ENCODE measurements around the gene CADM1. TPM values are rescaled to one million over a fixed set of nuclear protein-coding genes. Genes with fewer than 3 reads are reported as not detected.

The CADM1 gene
- total RNA-seq, 2 donors from 2014 or later = 1.4 to 6.1 TPM

- H3K4me3 ChIP-seq = no peak overlapping the region
- ATAC-seq (ENCODE audit: insufficient number of reproducible peaks, low FRiP score, low read depth) (no peak), DNase-seq (ENCODE audit: low spot score) (no peak)
- TF ChIP-seq, protein P1, sequence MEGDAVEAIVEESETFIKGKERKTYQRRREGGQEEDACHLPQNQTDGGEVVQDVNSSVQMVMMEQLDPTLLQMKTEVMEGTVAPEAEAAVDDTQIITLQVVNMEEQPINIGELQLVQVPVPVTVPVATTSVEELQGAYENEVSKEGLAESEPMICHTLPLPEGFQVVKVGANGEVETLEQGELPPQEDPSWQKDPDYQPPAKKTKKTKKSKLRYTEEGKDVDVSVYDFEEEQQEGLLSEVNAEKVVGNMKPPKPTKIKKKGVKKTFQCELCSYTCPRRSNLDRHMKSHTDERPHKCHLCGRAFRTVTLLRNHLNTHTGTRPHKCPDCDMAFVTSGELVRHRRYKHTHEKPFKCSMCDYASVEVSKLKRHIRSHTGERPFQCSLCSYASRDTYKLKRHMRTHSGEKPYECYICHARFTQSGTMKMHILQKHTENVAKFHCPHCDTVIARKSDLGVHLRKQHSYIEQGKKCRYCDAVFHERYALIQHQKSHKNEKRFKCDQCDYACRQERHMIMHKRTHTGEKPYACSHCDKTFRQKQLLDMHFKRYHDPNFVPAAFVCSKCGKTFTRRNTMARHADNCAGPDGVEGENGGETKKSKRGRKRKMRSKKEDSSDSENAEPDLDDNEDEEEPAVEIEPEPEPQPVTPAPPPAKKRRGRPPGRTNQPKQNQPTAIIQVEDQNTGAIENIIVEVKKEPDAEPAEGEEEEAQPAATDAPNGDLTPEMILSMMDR (IDR thresholded peaks at IDR 0.05) = no peak
- H3K36me3 ChIP-seq = no peaks in the 10 kb centered on the region
- no peaks in the 10 kb centered on the region for H3K27me3 ChIP-seq (replicated peaks; ENCODE audit: insufficient read depth)
- H3K27ac ChIP-seq = no peak overlapping the region
- H3K9me3 ChIP-seq = no peaks in the 10 kb centered on the region
- H3K4me1 ChIP-seq (ENCODE audit: control insufficient read depth in 1 of 2, low read depth in 2 of 2) = no peaks in the 10 kb centered on the region
These were observed 201.1 kb downstream of the CADM1 start for GRCh38 chr11:115302946-115303703.

DNA sequence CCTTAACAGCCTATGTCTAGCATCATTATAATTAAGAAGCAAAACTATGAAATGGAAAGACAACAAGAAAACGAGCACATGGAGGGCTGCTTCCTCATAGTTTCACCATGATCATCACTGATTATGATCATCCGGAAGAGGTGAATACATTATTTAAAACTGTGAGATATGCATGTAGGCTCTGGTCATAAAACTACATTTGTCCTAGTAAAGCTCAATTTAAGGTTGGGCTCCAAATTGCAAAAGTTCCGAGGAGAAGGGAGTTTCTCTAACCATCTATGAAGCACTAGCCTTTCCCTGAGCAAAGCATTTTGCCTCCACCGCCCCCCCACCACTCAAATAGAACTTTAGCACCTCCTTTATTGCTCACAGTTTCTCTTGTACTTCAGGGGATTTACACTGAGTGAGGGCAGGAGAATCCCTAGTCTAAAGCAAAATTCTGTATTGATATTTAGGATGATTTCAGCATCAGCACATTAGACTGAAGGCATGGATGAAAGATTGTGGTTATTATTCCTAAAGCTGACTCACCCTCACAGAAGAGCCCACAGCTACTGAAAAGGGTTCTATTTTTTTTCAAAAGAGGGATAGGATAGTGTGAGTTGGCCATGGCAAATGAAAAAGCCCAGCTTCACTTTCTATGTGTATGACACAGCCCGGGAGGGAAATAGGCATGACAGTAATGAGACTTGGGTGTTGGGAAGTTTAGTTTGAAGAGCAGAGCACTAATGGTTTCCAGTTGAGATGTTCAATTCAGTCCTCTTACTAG lies 203.4 kb downstream of the CADM1 start:
- DNase-seq (ENCODE audit: low spot score) (no peak), ATAC-seq (ENCODE audit: insufficient number of reproducible peaks, low FRiP score, low read depth) (no peak)
- TF ChIP-seq, protein P1 (IDR thresholded peaks at IDR 0.05) = no peak
- H3K4me3 ChIP-seq = no peak overlapping the region
- no peak overlapping the region for H3K27ac ChIP-seq
- no peaks in the 10 kb centered on the region for H3K27me3 ChIP-seq (replicated peaks; ENCODE audit: insufficient read depth)
- H3K36me3 ChIP-seq = no peaks in the 10 kb centered on the region
- H3K4me1 ChIP-seq (ENCODE audit: control insufficient read depth in 1 of 2, low read depth in 2 of 2) = no peaks in the 10 kb centered on the region
- no peaks in the 10 kb centered on the region for H3K9me3 ChIP-seq

DNA sequence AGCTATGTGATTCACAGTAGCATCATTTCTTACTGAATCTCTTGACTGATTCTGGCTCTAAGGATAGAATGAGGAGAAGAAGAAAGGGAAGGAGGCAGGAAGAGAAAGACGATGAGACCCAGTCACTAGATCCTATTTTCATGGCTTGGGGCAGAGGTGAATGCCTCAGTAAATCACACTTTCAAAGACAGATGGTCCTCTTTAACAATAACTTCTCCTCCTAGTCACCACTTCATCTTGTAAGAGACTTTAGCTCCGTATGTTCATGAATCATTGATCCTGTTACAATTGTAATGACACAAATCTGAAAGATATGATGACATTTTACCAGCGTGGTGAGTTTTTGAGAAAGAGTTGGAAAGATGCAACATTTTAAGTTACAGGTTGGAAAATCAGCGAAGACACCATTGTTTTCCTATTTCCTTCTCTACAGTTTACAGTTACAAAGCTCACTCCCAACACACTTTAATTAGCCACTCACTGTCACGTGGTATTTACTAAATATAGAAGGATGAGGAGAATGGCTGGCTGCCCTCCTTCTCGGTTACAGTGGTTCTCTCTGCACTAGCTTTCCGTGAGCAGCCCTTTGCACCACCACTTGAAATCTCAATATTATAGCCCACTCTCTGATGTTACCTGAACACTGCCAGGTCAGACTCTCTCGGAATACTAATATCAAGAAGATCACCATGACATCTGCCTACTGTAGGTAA lies 205.8 kb downstream of the CADM1 start:
- Histone ChIP-seq H3K36me3 (no peaks in the 10 kb centered on the region), H3K9me3 (no peaks in the 10 kb centered on the region), H3K4me1 (ENCODE audit: control insufficient read depth in 1 of 2, low read depth in 2 of 2) (no peaks in the 10 kb centered on the region), H3K4me3 (no peak overlapping the region), H3K27me3 (replicated peaks; ENCODE audit: insufficient read depth) (no peaks in the 10 kb centered on the region), H3K27ac (no peak overlapping the region)
- ATAC-seq (ENCODE audit: insufficient number of reproducible peaks, low FRiP score, low read depth) (no peak), DNase-seq (ENCODE audit: low spot score) (no peak)
- TF ChIP-seq, protein P1 (IDR thresholded peaks at IDR 0.05) = no peak

- Histone ChIP-seq H3K9me3 (no peaks in the 10 kb centered on the region), H3K27me3 (replicated peaks; ENCODE audit: insufficient read depth) (no peaks in the 10 kb centered on the region), H3K27ac (no peak overlapping the region), H3K36me3 (no peaks in the 10 kb centered on the region), H3K4me1 (ENCODE audit: control insufficient read depth in 1 of 2, low read depth in 2 of 2) (no peaks in the 10 kb centered on the region), H3K4me3 (no peak overlapping the region)
- TF ChIP-seq, protein P1 (IDR thresholded peaks at IDR 0.05) = no peak
- no peak for ATAC-seq (ENCODE audit: insufficient number of reproducible peaks, low FRiP score, low read depth)
- DNase-seq (ENCODE audit: low spot score) = no peak
These were observed 206.9 kb downstream of the CADM1 start for GRCh38 chr11:115297330-115297729.

- Histone ChIP-seq H3K4me3 (no peak overlapping the region), H3K27ac (no peak overlapping the region), H3K9me3 (no peaks in the 10 kb centered on the region), H3K36me3 (no peaks in the 10 kb centered on the region), H3K27me3 (replicated peaks; ENCODE audit: insufficient read depth) (no peaks in the 10 kb centered on the region), H3K4me1 (ENCODE audit: control insufficient read depth in 1 of 2, low read depth in 2 of 2) (no peaks in the 10 kb centered on the region)
- DNase-seq (ENCODE audit: low spot score) = no peak
- ATAC-seq (ENCODE audit: insufficient number of reproducible peaks, low FRiP score, low read depth) = no peak
- TF ChIP-seq, protein P1 (IDR thresholded peaks at IDR 0.05) = no peak
These were observed 212.9 kb downstream of the CADM1 start for GRCh38 chr11:115291325-115291724.
